ENCODE results near the gene APOC4.

The APOC4 gene

DNA sequence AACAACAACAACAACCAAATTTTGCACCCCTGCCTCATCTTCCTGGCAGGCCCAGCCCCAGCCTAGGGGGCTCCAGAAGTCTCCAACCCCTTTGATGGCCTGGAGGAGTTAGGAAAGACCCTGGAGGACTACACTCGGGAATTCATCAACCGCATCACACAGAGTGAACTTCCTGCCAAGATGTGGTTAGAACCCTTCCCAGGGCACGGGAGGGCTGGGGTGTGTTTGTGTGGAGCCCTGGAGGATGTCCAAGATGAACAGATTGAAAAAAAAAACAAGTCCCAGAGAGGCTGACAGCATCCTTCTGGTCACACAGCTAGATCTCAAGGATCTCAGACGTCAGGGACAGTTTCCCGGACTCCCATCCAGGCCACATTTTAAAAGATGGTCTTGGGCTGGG lies 14.3 kb upstream of the APOC4 start:
- TF ChIP-seq, protein P1, sequence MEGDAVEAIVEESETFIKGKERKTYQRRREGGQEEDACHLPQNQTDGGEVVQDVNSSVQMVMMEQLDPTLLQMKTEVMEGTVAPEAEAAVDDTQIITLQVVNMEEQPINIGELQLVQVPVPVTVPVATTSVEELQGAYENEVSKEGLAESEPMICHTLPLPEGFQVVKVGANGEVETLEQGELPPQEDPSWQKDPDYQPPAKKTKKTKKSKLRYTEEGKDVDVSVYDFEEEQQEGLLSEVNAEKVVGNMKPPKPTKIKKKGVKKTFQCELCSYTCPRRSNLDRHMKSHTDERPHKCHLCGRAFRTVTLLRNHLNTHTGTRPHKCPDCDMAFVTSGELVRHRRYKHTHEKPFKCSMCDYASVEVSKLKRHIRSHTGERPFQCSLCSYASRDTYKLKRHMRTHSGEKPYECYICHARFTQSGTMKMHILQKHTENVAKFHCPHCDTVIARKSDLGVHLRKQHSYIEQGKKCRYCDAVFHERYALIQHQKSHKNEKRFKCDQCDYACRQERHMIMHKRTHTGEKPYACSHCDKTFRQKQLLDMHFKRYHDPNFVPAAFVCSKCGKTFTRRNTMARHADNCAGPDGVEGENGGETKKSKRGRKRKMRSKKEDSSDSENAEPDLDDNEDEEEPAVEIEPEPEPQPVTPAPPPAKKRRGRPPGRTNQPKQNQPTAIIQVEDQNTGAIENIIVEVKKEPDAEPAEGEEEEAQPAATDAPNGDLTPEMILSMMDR (IDR thresholded peaks at IDR 0.05): no peak
- Mint-ChIP-seq H3K4me1 (peaks cover 27% of the 10 kb centered on the region), H3K27ac (no peak overlapping the region), H3K4me3 (no peak overlapping the region), H3K27me3 (ENCODE audit: low read depth, poor library complexity) (peaks cover 12% of the 10 kb centered on the region), H3K9me3 (no peaks in the 10 kb centered on the region), H3K36me3 (ENCODE audit: low read depth) (no peaks in the 10 kb centered on the region)
- DNase-seq: no peak

DNA sequence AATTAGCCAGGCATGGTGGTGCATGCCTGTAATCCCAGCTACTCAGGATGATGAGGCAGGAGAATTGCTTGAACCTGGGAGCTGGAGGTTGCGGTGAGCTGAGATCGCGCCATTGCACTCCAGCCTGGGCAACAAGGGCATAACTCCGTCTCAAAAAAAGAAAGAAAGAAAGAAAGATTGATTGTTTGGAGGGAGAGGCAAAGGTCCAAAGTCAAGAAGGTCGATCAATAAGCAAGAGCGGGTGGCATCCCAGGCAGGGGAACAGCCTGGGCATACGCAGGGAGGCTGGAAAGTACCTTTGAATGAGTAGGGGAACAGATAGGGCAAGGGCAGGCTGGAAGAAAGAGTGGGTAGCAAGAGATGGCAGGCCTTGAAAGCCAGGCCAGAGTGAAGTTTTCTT lies 11.9 kb upstream of the APOC4 start:
- H3K36me3 Mint-ChIP-seq (ENCODE audit: low read depth): no peaks in the 10 kb centered on the region
- TF ChIP-seq, protein P1 (IDR thresholded peaks at IDR 0.05): no peak
- peaks cover 10% of the 10 kb centered on the region for H3K27me3 Mint-ChIP-seq (ENCODE audit: low read depth, poor library complexity)
- peaks cover 26% of the 10 kb centered on the region for H3K4me1 Mint-ChIP-seq
- DNase-seq: no peak
- no peaks in the 10 kb centered on the region for H3K9me3 Mint-ChIP-seq
- no peak overlapping the region for H3K4me3 Mint-ChIP-seq
- no peak overlapping the region for H3K27ac Mint-ChIP-seq

DNA sequence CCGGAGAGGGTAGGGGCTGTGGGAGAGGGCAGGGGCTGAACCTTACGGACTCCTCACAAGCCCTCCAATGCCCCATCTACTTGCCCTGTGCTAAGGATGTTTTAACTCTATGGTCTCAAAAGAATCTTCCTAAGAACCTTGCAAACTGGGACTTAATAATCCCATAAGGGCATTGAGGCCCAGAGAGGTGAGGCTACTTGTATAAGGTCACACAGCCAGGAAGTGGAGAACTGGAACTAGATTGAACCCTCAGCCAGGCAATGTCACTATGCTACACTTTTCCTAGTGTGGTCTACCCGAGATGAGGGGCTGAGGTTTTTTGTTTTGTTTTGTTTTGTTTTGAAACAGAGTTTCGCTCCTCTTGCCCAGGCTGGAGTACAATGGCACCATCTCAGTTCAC lies 10.5 kb upstream of the APOC4 start:
- TF ChIP-seq, protein P1 (IDR thresholded peaks at IDR 0.05): no peak
- H3K27ac Mint-ChIP-seq: no peak overlapping the region
- H3K4me3 Mint-ChIP-seq: no peak overlapping the region
- no peaks in the 10 kb centered on the region for H3K9me3 Mint-ChIP-seq
- H3K4me1 Mint-ChIP-seq: peaks cover 19% of the 10 kb centered on the region
- no peak for DNase-seq
- no peaks in the 10 kb centered on the region for H3K36me3 Mint-ChIP-seq (ENCODE audit: low read depth)
- peaks cover 8% of the 10 kb centered on the region for H3K27me3 Mint-ChIP-seq (ENCODE audit: low read depth, poor library complexity)

DNA sequence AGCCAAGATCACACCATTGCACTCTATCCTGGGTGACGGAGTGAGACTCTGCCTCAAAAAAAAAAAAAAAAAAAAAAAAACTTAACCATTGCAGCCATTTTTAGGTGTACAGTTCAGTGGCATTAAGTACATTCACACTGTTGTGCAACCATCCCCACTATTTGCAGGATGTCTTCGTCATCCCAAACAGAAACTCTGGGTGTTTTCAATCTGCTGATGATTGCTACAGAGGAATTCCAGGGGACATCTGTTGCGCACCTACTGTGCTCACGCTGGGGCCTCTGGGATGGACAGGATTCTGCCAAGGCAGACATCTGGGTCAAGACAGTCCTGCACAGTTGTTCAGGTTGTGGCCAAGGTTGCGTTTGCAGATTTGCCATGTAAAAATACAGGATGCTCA lies 2.4 kb upstream of the APOC4 start:
- TF ChIP-seq, protein P1 (IDR thresholded peaks at IDR 0.05): no peak
- H3K36me3 Mint-ChIP-seq (ENCODE audit: low read depth): no peaks in the 10 kb centered on the region
- DNase-seq: no peak
- no peak overlapping the region for H3K4me3 Mint-ChIP-seq
- H3K4me1 Mint-ChIP-seq: peaks cover 39% of the 10 kb centered on the region
- peaks cover 10% of the 10 kb centered on the region for H3K27me3 Mint-ChIP-seq (ENCODE audit: low read depth, poor library complexity)
- no peak overlapping the region for H3K27ac Mint-ChIP-seq
- no peaks in the 10 kb centered on the region for H3K9me3 Mint-ChIP-seq

- Mint-ChIP-seq H3K9me3 (no peaks in the 10 kb centered on the region), H3K27me3 (ENCODE audit: low read depth, poor library complexity) (peaks cover 7% of the 10 kb centered on the region), H3K36me3 (ENCODE audit: low read depth) (no peaks in the 10 kb centered on the region), H3K27ac (peak overlapping the region; percentile 92), H3K4me3 (no peak overlapping the region), H3K4me1 (peaks cover 33% of the 10 kb centered on the region)
- TF ChIP-seq, protein P1 (IDR thresholded peaks at IDR 0.05): no peak
- no peak for DNase-seq
Observed at GRCh38 chr19:44943801-44944249, 1.8 kb downstream of the APOC4 start.

DNA sequence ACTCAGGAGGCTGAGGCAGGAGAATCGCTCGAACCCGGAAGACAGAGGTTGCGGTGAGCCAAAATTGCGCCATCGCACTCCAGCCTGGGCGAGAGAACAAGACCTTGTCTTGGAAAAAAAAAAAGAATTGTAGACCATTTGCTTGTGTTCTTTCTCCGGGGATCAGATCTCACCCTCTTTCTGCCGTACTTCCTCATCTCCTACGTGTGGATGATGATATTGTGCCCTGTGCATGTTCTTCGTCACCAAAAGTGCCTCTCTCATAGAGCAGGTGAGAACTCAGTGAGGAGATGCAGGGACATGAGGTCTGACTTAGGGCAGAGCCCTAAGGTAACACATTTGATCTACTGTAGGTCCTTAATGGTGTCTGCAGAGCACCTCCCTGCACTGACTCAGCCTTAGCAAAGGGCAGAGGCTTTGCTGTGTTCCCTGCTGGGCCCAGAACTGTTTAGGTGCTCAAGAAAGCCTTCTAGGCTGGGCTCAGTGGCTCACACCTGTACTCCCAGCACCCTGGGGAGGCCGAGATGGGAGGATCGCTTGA lies 5.1 kb downstream of the APOC4 start:
- Mint-ChIP-seq H3K4me1 (peaks cover 18% of the 10 kb centered on the region), H3K27me3 (ENCODE audit: low read depth, poor library complexity) (peaks cover 7% of the 10 kb centered on the region)

More for the DNA sequence above, 5.1 kb downstream of the APOC4 start:
- H3K27ac Mint-ChIP-seq: no peak overlapping the region
- H3K9me3 Mint-ChIP-seq: no peaks in the 10 kb centered on the region
- H3K4me3 Mint-ChIP-seq: no peak overlapping the region
- TF ChIP-seq, protein P1 (IDR thresholded peaks at IDR 0.05): no peak
- DNase-seq: no peak
- no peaks in the 10 kb centered on the region for H3K36me3 Mint-ChIP-seq (ENCODE audit: low read depth)
